DOHH2 (cell line): Measurements from ENCODE around the gene CTIF.

ENCODE experiments used
- H3F3A ChIP-seq: fragments of 200-600 bp; sonication (generic), shearing (Covaris generic); 2 replicates; pipeline ENCODE4 v1.6.0; 2016; ENCODE audit warnings: antibody characterized with exemption, mild to moderate bottlenecking; ENCODE audit not compliant: control insufficient read depth, insufficient read depth
- H3K27ac ChIP-seq: fragments of 200-600 bp; sonication (generic); 2 replicates; pipeline ENCODE4 v1.5.1; 2014; ENCODE audit warnings: low read depth, mild to moderate bottlenecking, low read length, moderate library complexity
- H3K27me3 ChIP-seq: fragments of 200-600 bp; sonication (generic); 2 replicates; pipeline ENCODE4 v1.6.1; 2014; ENCODE audit warnings: mild to moderate bottlenecking, low read length, mixed read lengths; ENCODE audit not compliant: control insufficient read depth
- H3K36me3 ChIP-seq: fragments of 200-600 bp; sonication (generic); 2 replicates; pipeline ENCODE4 v1.6.1; 2014; ENCODE audit warnings: mild to moderate bottlenecking, low read length, moderate library complexity, mixed read lengths; ENCODE audit not compliant: control insufficient read depth
- H3K4me1 ChIP-seq: fragments of 200-600 bp; sonication (generic); 2 replicates; pipeline ENCODE4 v1.6.1; 2014; ENCODE audit warnings: mild to moderate bottlenecking, low read length, mixed read lengths; ENCODE audit not compliant: control insufficient read depth
- H3K4me2 ChIP-seq: fragments of 200-600 bp; sonication (generic); 2 replicates; pipeline ENCODE4 v1.6.0; 2014; ENCODE audit warnings: mild to moderate bottlenecking, low read length, moderate library complexity
- H3K4me3 ChIP-seq: fragments of 200-600 bp; sonication (generic); 2 replicates; pipeline ENCODE4 v1.5.1; 2014; ENCODE audit warnings: mild to moderate bottlenecking, low read length, mixed read lengths
- H3K79me2 ChIP-seq: fragments of 200-600 bp; sonication (generic); 2 replicates; pipeline ENCODE4 v1.6.1; 2014; ENCODE audit warnings: mild to moderate bottlenecking, low read length, mixed read lengths; ENCODE audit not compliant: control insufficient read depth
- H3K9me2 ChIP-seq: fragments of 200-600 bp; sonication (generic); replicated peaks from 2 replicates; pipeline ENCODE4 v1.6.1; 2014; ENCODE audit warnings: mild to moderate bottlenecking, low read length, mixed read lengths; ENCODE audit not compliant: control insufficient read depth
- H3K9me3 ChIP-seq: fragments of 200-600 bp; sonication (generic); 2 replicates; pipeline ENCODE4 v1.6.1; 2014; ENCODE audit warnings: antibody characterized with exemption, low read length, mixed read lengths; ENCODE audit not compliant: control insufficient read depth, insufficient read depth
- H4K20me1 ChIP-seq: fragments of 200-600 bp; sonication (generic); 2 replicates; pipeline ENCODE4 v1.6.0; 2014; ENCODE audit warnings: low read depth, mild to moderate bottlenecking, antibody characterized with exemption, low read length, moderate library complexity; ENCODE audit not compliant: control insufficient read depth, insufficient read depth
- EZH2phosphoT487 ChIP-seq: fragments of 200-600 bp; sonication (generic); IDR thresholded peaks from 2 replicates; pipeline ENCODE4 v1.6.1; 2017; ENCODE audit warnings: borderline replicate concordance, mild to moderate bottlenecking, antibody characterized with exemption, low read length, moderate library complexity, mixed read lengths
- TF ChIP-seq, protein P1 (sequence below): fragments of 200-600 bp; sonication (generic); IDR thresholded peaks from one replicate; pipeline ENCODE4 v1.5.1; 2014; ENCODE audit warnings: antibody characterized with exemption, mild to moderate bottlenecking, low read depth, low read length; ENCODE audit not compliant: poor library complexity, severe bottlenecking

Gene CTIF

DNA sequence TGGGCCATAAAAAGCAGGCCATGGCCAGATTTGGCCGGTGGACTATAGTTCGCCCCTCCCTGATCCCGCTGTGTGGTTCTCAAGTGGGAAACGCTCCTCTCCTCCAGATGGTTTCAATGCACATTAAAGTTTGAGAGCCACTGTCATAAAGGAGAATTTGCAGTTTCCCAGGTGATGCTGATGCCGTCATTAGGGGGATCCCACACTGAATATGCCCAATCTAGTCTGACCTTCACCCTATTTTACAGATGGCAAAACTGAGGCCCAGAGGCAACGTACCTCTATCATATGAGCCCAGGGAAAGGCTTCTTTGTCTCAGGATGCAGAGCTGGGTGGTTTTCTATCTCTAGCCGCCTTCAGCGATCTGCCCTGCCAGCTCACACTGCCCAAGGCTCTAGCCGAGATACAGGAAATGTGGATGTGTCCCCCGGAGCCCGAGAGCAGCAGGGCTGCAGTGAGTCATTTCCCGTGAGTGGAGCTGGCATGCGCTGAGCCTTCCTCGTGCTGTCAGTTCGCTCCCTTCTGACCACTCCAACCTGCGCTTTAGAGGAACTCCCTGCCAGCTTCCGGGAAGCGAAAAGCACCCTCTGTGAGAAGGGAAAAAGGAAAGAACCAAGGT lies 295.7 kb downstream of the CTIF start:
- H3K27ac ChIP-seq = peak overlapping the region; percentile 9; the same call in 1 of the 2 replicates
- H3F3A ChIP-seq = 0 out of 2 replicates have a peak, but pooled peaks cover 2% of the 10 kb centered on the region
- H3K9me2 ChIP-seq = no peaks in the 10 kb centered on the region
- no peaks in the 10 kb centered on the region for H3K36me3 ChIP-seq
- H3K79me2 ChIP-seq = no peaks in the 10 kb centered on the region
- peaks cover 51% of the 10 kb centered on the region for H3K4me1 ChIP-seq
- peak overlapping the region; percentile 76 for H3K4me2 ChIP-seq
- peak overlapping the region; percentile 63 for H3K4me3 ChIP-seq
- no peaks in the 10 kb centered on the region for H3K9me3 ChIP-seq
- H4K20me1 ChIP-seq = peaks cover 12% of the 10 kb centered on the region
- TF ChIP-seq EZH2phosphoT487 = peak; percentile 34; the same call in 1 of the 2 replicates
- TF ChIP-seq, protein P1, sequence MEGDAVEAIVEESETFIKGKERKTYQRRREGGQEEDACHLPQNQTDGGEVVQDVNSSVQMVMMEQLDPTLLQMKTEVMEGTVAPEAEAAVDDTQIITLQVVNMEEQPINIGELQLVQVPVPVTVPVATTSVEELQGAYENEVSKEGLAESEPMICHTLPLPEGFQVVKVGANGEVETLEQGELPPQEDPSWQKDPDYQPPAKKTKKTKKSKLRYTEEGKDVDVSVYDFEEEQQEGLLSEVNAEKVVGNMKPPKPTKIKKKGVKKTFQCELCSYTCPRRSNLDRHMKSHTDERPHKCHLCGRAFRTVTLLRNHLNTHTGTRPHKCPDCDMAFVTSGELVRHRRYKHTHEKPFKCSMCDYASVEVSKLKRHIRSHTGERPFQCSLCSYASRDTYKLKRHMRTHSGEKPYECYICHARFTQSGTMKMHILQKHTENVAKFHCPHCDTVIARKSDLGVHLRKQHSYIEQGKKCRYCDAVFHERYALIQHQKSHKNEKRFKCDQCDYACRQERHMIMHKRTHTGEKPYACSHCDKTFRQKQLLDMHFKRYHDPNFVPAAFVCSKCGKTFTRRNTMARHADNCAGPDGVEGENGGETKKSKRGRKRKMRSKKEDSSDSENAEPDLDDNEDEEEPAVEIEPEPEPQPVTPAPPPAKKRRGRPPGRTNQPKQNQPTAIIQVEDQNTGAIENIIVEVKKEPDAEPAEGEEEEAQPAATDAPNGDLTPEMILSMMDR = no peak
- peaks cover 44% of the 10 kb centered on the region for H3K27me3 ChIP-seq

DNA sequence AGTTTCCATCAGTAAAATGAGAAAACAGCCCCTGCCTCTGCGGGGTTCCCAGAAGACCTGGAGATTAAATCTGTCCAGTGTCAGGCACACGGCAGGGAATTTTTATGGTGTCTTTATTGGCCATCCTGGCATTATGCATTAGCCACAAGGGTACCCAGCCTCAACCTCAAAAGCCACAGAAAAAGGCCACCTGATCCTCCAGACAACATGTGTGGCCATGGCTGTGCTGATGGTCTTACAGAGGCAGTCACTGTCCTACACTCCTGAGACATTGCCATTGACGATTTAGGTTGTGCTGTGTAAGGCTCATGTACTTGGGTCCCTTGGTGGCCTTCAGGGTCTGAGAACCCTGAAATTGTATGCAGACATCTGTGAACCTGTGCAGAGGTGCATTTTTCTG lies 296.3 kb downstream of the CTIF start:
- Histone ChIP-seq H3K4me1 (peaks cover 51% of the 10 kb centered on the region), H3F3A (0 out of 2 replicates have a peak, but pooled peaks cover 2% of the 10 kb centered on the region), H3K4me2 (peak overlapping the region; percentile 76), H3K9me2 (no peaks in the 10 kb centered on the region), H3K9me3 (no peaks in the 10 kb centered on the region), H3K79me2 (no peaks in the 10 kb centered on the region), H3K4me3 (no peak overlapping the region), H3K27me3 (peaks cover 46% of the 10 kb centered on the region), H3K36me3 (no peaks in the 10 kb centered on the region), H4K20me1 (peaks cover 12% of the 10 kb centered on the region), H3K27ac (no peak overlapping the region)
- TF ChIP-seq, protein P1 = no peak
- no peak for TF ChIP-seq EZH2phosphoT487

DNA sequence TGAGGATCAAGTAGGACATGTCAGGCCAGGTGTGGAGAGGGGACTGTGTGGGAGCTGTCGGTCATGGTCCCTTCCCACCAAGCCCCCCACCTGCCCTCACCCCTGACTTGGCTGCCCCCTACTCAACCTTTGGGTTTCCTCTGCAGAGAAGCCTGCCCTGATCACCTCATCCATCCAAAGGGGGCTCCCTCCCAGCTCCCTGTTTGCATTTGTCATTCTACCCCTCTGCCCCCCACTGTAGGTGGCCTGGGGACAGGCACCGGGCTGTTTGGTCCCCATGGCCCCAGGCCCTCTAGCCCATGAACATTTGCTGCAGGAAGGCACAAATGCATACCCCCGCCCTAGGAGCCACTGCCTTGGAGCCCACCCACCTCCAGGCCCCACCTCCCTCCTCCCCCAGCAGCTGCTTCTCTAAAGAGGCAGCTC lies 296.9 kb downstream of the CTIF start:
- H3K4me3 ChIP-seq = no peak overlapping the region
- no peaks in the 10 kb centered on the region for H3K36me3 ChIP-seq
- H3K9me3 ChIP-seq = no peaks in the 10 kb centered on the region
- 0 out of 2 replicates have a peak, but pooled peaks cover 2% of the 10 kb centered on the region for H3F3A ChIP-seq
- no peaks in the 10 kb centered on the region for H3K79me2 ChIP-seq
- no peaks in the 10 kb centered on the region for H3K9me2 ChIP-seq
- no peak overlapping the region for H3K27ac ChIP-seq
- no peak overlapping the region for H3K4me2 ChIP-seq
- no peak for TF ChIP-seq EZH2phosphoT487
- TF ChIP-seq, protein P1 = no peak
- H3K27me3 ChIP-seq = peaks cover 49% of the 10 kb centered on the region
- H4K20me1 ChIP-seq = peaks cover 12% of the 10 kb centered on the region
- H3K4me1 ChIP-seq = peaks cover 51% of the 10 kb centered on the region
